Medulla oblongata (tissue), 1 donor: ENCODE measurements around the gene PPT2.
"Not testable (repeated sequence)": the region's sequence is repeated elsewhere in the genome, so short reads cannot be mapped to it uniquely, and the experiment has no call there.

Experiments used
- DNase-seq: peaks from one replicate; pipeline ENCODE4 v3.0.0-alpha.2; 2015; ENCODE audit errors: extremely low spot score

The PPT2 gene

GRCh38 chr6:32204268-32204715 lies 50.4 kb downstream of the PPT2 start:
- DNase-seq: no peak

- no peak for DNase-seq
Observed at GRCh38 chr6:32208996-32209395, 55.1 kb downstream of the PPT2 start.

DNA sequence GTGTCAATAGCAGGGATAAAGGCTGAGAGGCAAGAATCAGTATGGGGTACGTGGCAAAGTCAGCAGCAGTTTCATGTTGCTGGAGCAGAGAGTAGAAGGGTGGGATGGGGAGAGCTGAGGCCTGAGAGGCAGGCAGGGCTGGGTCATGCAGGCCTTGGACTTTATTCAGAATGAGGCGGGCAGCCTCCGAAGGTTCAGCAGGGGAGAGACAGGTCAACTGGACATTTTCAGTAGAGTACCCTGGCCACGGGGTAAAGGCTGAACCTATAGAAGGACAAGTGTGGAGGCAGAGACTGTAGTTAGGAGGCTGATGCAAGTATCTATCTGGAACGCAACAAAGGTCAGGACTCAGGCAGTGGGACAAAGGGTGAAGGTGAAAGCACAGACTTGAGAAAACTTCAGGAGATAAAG lies 56.3 kb downstream of the PPT2 start:
- DNase-seq: no peak

- not testable (repeated sequence) for DNase-seq
Observed at GRCh38 chr6:32211432-32211831, 57.5 kb downstream of the PPT2 start.

- DNase-seq: no peak
Observed at GRCh38 chr6:32212076-32212760, 58.3 kb downstream of the PPT2 start.
